Measurements from ENCODE around the gene MTHFR. TPM values are rescaled to one million over a fixed set of nuclear protein-coding genes. Genes with fewer than 3 reads are reported as not detected.

MTHFR gene
- total and polyA plus RNA-seq, 2 donors from 2014 or later: 10.6 to 65.5 TPM

GRCh38 chr1:11765661-11766428, 39.9 kb downstream of the MTHFR start:
- TF ChIP-seq, protein P1, sequence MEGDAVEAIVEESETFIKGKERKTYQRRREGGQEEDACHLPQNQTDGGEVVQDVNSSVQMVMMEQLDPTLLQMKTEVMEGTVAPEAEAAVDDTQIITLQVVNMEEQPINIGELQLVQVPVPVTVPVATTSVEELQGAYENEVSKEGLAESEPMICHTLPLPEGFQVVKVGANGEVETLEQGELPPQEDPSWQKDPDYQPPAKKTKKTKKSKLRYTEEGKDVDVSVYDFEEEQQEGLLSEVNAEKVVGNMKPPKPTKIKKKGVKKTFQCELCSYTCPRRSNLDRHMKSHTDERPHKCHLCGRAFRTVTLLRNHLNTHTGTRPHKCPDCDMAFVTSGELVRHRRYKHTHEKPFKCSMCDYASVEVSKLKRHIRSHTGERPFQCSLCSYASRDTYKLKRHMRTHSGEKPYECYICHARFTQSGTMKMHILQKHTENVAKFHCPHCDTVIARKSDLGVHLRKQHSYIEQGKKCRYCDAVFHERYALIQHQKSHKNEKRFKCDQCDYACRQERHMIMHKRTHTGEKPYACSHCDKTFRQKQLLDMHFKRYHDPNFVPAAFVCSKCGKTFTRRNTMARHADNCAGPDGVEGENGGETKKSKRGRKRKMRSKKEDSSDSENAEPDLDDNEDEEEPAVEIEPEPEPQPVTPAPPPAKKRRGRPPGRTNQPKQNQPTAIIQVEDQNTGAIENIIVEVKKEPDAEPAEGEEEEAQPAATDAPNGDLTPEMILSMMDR (IDR thresholded peaks at IDR 0.05; ENCODE audit: borderline replicate concordance, extremely low read depth, insufficient read depth): no peak
- intact Hi-C loops (cut with DNase I): no loop called here
- DNase-seq: no peak

GRCh38 chr1:11764519-11764918, 41.2 kb downstream of the MTHFR start:
- peaks cover 0 to 3% (median 0%) of the 10 kb centered on the region in 3 donors for H3K4me1 ChIP-seq (ENCODE audit: control insufficient read depth in 2 of 3, insufficient read depth in 2 of 3, low read depth in 1 of 3, low read length in 3 of 3)
- no peak overlapping the region for H3K9ac ChIP-seq (ENCODE audit: low read length in 3 of 3)
- H3K27me3 ChIP-seq (ENCODE audit: control insufficient read depth, insufficient read depth, low read length): no peaks in the 10 kb centered on the region
- H3K4me3 ChIP-seq (ENCODE audit: low read length in 3 of 3): no peak overlapping the region
- H3K27ac ChIP-seq (ENCODE audit: low read depth in 2 of 2, low read length in 2 of 2): no peak overlapping the region
- TF ChIP-seq, protein P1 (IDR thresholded peaks at IDR 0.05; ENCODE audit: borderline replicate concordance, extremely low read depth, insufficient read depth): no peak
- intact Hi-C loops (cut with DNase I): no loop called here
- FAIRE-seq (no peak), DNase-seq (peak in 1 of 5 donors; percentile 36)
- H3K36me3 ChIP-seq (ENCODE audit: control insufficient read depth in 2 of 3, insufficient read depth in 3 of 3, low read length in 3 of 3): no peaks in the 10 kb centered on the region
- no peaks in the 10 kb centered on the region for H3K9me3 ChIP-seq (ENCODE audit: control insufficient read depth in 2 of 3, insufficient read depth in 1 of 3, low read length in 3 of 3)

More at GRCh38 chr1:11765661-11766428, 39.9 kb downstream of the MTHFR start:
- Histone ChIP-seq H3K4me3 (ENCODE audit: low read length in 3 of 3) (no peak overlapping the region), H3K27ac (ENCODE audit: low read depth in 2 of 2, low read length in 2 of 2) (no peak overlapping the region), H3K27me3 (ENCODE audit: control insufficient read depth, insufficient read depth, low read length) (no peaks in the 10 kb centered on the region), H3K36me3 (ENCODE audit: control insufficient read depth in 2 of 3, insufficient read depth in 3 of 3, low read length in 3 of 3) (no peaks in the 10 kb centered on the region), H3K4me1 (ENCODE audit: control insufficient read depth in 2 of 3, insufficient read depth in 2 of 3, low read depth in 1 of 3, low read length in 3 of 3) (peaks cover 0 to 3% (median 0%) of the 10 kb centered on the region in 3 donors), H3K9ac (ENCODE audit: low read length in 3 of 3) (no peak overlapping the region), H3K9me3 (ENCODE audit: control insufficient read depth in 2 of 3, insufficient read depth in 1 of 3, low read length in 3 of 3) (no peaks in the 10 kb centered on the region)
- no peak for FAIRE-seq

DNA sequence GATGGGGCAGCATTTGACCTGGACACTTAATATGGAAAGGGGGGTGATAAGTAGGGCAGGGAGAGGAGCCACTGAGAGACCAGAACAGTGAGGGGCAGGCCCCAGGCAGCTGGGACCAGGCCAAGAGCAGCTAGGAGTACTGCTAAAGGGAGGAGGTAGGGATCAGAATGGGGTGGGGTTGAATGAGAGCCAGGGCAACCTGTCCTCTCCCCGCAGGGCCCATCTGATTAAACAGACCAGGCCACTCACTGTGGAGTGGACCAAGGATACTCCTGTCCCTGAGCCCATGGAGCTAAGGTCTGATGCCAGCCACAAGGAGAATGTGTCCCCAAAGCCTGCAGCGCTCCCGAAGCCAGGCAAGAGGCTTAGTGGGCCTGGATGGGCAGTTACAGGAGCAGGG, 41.6 kb downstream of the MTHFR start:
- Histone ChIP-seq H3K36me3 (ENCODE audit: control insufficient read depth in 2 of 3, insufficient read depth in 3 of 3, low read length in 3 of 3) (no peaks in the 10 kb centered on the region), H3K9ac (ENCODE audit: low read length in 3 of 3) (no peak overlapping the region), H3K4me1 (ENCODE audit: control insufficient read depth in 2 of 3, insufficient read depth in 2 of 3, low read depth in 1 of 3, low read length in 3 of 3) (peaks cover 0 to 3% (median 0%) of the 10 kb centered on the region in 3 donors), H3K9me3 (ENCODE audit: control insufficient read depth in 2 of 3, insufficient read depth in 1 of 3, low read length in 3 of 3) (no peaks in the 10 kb centered on the region), H3K4me3 (ENCODE audit: low read length in 3 of 3) (no peak overlapping the region), H3K27me3 (ENCODE audit: control insufficient read depth, insufficient read depth, low read length) (no peaks in the 10 kb centered on the region), H3K27ac (ENCODE audit: low read depth in 2 of 2, low read length in 2 of 2) (no peak overlapping the region)
- TF ChIP-seq, protein P1 (IDR thresholded peaks at IDR 0.05; ENCODE audit: borderline replicate concordance, extremely low read depth, insufficient read depth): no peak
- FAIRE-seq (no peak), DNase-seq (no peak)
- intact Hi-C loops (cut with DNase I): no loop called here

All from kidney (tissue), 14 donors.